Neural progenitor cell (in vitro differentiated cells): ENCODE measurements around the gene ARPC5. TPM values are rescaled to one million over a fixed set of nuclear protein-coding genes. Genes with fewer than 3 reads are reported as not detected.

Experiments
- DNase-seq: peaks from one replicate; pipeline ENCODE4 v3.0.0-alpha.2; 2016; ENCODE audit warnings: low spot score
- H2AFZ ChIP-seq: fragments of 200-600 bp; sonication (generic); replicated peaks from 2 replicates; pipeline ENCODE4 v1.6.1; 2016; ENCODE audit warnings: antibody characterized with exemption
- H3F3A ChIP-seq: fragments of 200-600 bp; sonication (generic); 2 replicates; pipeline ENCODE4 v1.6.1; 2016; ENCODE audit warnings: antibody characterized with exemption, low read depth
- H3K27ac ChIP-seq: fragments of 200-600 bp; sonication (generic); 2 replicates; pipeline ENCODE4 v1.5.1; 2016; ENCODE audit warnings: mild to moderate bottlenecking
- H3K27me3 ChIP-seq: fragments of 200-600 bp; sonication (generic); 2 replicates; pipeline ENCODE4 v1.6.1; 2016; ENCODE audit warnings: mild to moderate bottlenecking, moderate library complexity
- H3K36me3 ChIP-seq: fragments of 200-600 bp; sonication (generic); 2 replicates; pipeline ENCODE4 v1.5.1; 2016
- H3K4me1 ChIP-seq: fragments of 200-600 bp; sonication (generic); 2 replicates; pipeline ENCODE4 v1.6.1; 2016; ENCODE audit warnings: mixed run types
- H3K4me2 ChIP-seq: fragments of 200-600 bp; sonication (generic); 2 replicates; pipeline ENCODE4 v1.6.1; 2016
- H3K4me3 ChIP-seq: fragments of 200-600 bp; sonication (generic); 2 replicates; pipeline ENCODE4 v1.5.1; 2016
- H3K79me2 ChIP-seq: fragments of 200-600 bp; sonication (generic); 2 replicates; pipeline ENCODE4 v1.6.1; 2016; ENCODE audit warnings: low read depth
- H3K9ac ChIP-seq: fragments of 200-600 bp; sonication (generic); 2 replicates; pipeline ENCODE4 v1.6.1; 2016
- H3K9me3 ChIP-seq: fragments of 200-600 bp; sonication (generic); 2 replicates; pipeline ENCODE4 v1.5.1; 2016; ENCODE audit warnings: low read depth
- H4K20me1 ChIP-seq: fragments of 200-600 bp; sonication (generic); 2 replicates; pipeline ENCODE4 v1.6.1; 2016; ENCODE audit warnings: low read depth
- H3K27ac Mint-ChIP-seq: 3 replicates; pipeline ENCODE4 v1.8.0; 2021; ENCODE audit warnings: mixed read lengths
- H3K27me3 Mint-ChIP-seq: 2 replicates; pipeline ENCODE4 v1.8.0; 2022; ENCODE audit warnings: low read depth, mild to moderate bottlenecking, inconsistent platforms, moderate library complexity, mixed read lengths; ENCODE audit not compliant: insufficient read depth
- H3K36me3 Mint-ChIP-seq: 3 replicates; pipeline ENCODE4 v1.8.0; 2021; ENCODE audit warnings: mixed read lengths
- H3K4me1 Mint-ChIP-seq: 3 replicates; pipeline ENCODE4 v1.8.0; 2021; ENCODE audit warnings: mixed read lengths
- H3K4me3 Mint-ChIP-seq: 3 replicates; pipeline ENCODE4 v1.8.0; 2021; ENCODE audit warnings: mild to moderate bottlenecking, moderate library complexity, mixed read lengths
- H3K9me3 Mint-ChIP-seq: 3 replicates; pipeline ENCODE4 v1.8.0; 2020; ENCODE audit warnings: mixed read lengths
- EZH2 ChIP-seq: fragments of 200-600 bp; sonication (generic); IDR thresholded peaks from 2 replicates; pipeline ENCODE4 v1.6.1; 2017; ENCODE audit warnings: antibody characterized with exemption, mild to moderate bottlenecking, moderate library complexity
- EZH2phosphoT487 ChIP-seq: fragments of 200-600 bp; sonication (generic); IDR thresholded peaks from 2 replicates; pipeline ENCODE4 v1.6.1; 2017; ENCODE audit warnings: antibody characterized with exemption
- total RNA-seq: library from RNA; depleted of rRNA; stranded (reverse); fragments of >200 nt; gene quantifications from 2 replicates; pipeline ENCODE4 v1.2.3, GENCODE V29; 2015; ENCODE audit warnings: low replicate concordance
- TF ChIP-seq, protein P1 (sequence below): fragments of 200-600 bp; sonication (generic); IDR thresholded peaks from 2 replicates; pipeline ENCODE4 v1.5.1; 2017; ENCODE audit warnings: antibody characterized with exemption, mild to moderate bottlenecking

The ARPC5 gene
- total RNA-seq, 1 donor from 2014 or later, result 131 TPM

DNA sequence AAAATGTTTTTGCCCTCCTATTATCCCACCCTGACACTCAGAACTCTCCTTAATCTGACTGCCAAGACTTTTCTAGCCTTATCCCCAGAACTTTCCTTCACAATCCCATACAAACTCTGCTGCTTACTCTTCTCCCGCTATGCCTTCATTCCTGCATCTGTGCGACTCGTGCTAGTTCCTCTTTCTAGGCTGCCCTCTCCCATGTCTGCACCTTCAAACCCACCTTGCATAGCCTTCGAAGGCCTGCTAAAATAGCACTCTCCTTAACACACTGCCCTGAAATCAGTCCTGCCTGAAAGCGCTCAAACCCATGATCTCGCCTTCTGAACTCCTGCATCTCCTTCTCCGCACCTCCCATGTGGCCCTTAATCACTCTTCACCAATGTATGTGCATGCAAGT is 42.9 kb downstream of the ARPC5 start:
- Histone ChIP-seq H2AFZ (no peak overlapping the region), H3K4me3 (no peak overlapping the region)

DNA sequence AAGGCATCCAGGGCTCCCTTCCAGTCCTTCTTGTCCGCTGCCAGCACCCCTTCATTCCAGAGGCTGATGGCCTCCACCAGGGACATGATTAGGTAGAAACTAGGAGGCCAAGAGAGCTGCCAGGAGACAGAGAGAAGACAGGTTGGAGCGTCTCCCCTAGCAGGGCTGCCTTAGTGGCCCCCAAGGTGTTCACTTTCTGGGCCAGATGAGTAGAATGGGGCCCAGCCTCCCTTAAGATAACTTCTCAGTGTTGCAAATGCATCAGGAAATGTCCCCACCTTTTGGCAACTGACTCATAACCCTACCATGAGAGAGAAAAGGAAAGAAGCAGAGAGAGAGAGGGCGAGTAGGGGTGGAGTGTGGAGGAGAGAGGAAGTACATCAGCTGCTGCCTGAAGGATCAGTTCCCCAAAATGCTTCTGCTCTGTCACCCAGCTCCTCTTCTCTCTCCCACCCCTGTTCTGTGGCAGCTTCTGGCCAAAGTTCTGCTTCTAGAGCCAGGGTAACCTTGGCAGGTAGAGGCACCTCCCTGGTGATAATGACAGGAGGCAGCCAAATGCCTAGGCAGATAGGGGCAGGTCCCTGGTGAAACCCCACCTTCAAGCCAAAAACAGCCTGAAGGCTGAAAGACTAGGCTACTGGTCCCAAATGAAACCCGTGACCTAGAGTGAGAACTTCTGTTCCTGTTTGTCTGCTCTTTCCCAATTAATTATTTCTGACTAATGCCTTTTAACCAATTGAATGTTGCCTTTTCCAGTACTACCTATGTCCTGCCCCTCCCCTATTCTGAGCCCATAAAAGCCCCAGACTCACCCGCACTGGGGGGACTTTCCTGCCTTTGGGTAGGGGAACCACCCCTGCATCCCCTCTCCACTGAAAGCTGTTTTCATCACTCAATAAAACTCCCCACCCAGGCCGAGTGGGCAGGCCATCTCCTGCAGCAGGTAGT is 45.1 kb downstream of the ARPC5 start, which contains the start of gene NCF2:
TSS of gene NCF2 (minus strand) at position 216 of the 948 bp plus-strand sequence. CDS start at position 86, 130 bp downstream.
- Histone ChIP-seq H3K4me2 (no peak within 1 kb of the TSS), H4K20me1 (no peaks in the 10 kb centered on the region), H3K27ac (no peak within 1 kb of the TSS), H3K4me3 (no peak within 1 kb of the TSS), H3K4me1 (no peaks in the 10 kb centered on the region), H3K27me3 (no peaks in the 10 kb centered on the region), H2AFZ (peak within 1 kb of the TSS; percentile 34), H3K9me3 (no peaks in the 10 kb centered on the region), H3K36me3 (no peaks in the 10 kb centered on the region), H3K79me2 (no peaks in the 10 kb centered on the region), H3F3A (no peaks in the 10 kb centered on the region), H3K9ac (no peak within 1 kb of the TSS)
- no peak for TF ChIP-seq EZH2
- TF ChIP-seq, protein P1, sequence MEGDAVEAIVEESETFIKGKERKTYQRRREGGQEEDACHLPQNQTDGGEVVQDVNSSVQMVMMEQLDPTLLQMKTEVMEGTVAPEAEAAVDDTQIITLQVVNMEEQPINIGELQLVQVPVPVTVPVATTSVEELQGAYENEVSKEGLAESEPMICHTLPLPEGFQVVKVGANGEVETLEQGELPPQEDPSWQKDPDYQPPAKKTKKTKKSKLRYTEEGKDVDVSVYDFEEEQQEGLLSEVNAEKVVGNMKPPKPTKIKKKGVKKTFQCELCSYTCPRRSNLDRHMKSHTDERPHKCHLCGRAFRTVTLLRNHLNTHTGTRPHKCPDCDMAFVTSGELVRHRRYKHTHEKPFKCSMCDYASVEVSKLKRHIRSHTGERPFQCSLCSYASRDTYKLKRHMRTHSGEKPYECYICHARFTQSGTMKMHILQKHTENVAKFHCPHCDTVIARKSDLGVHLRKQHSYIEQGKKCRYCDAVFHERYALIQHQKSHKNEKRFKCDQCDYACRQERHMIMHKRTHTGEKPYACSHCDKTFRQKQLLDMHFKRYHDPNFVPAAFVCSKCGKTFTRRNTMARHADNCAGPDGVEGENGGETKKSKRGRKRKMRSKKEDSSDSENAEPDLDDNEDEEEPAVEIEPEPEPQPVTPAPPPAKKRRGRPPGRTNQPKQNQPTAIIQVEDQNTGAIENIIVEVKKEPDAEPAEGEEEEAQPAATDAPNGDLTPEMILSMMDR, result no peak
- TF ChIP-seq EZH2phosphoT487, result no peak
- no peak within 1 kb of the TSS for H3K4me3 Mint-ChIP-seq
- H3K9me3 Mint-ChIP-seq, result no peaks in the 10 kb centered on the region
- H3K36me3 Mint-ChIP-seq, result no peaks in the 10 kb centered on the region
- no peak for DNase-seq
- peaks cover 18% of the 10 kb centered on the region for H3K4me1 Mint-ChIP-seq
- peaks cover 12% of the 10 kb centered on the region for H3K27me3 Mint-ChIP-seq
- H3K27ac Mint-ChIP-seq, result peak within 1 kb of the TSS; percentile 52

More for the DNA sequence above, 42.9 kb downstream of the ARPC5 start:
- H3K36me3 Mint-ChIP-seq, result no peaks in the 10 kb centered on the region
- H3K9me3 Mint-ChIP-seq, result no peaks in the 10 kb centered on the region
- TF ChIP-seq, protein P1, result no peak
- TF ChIP-seq EZH2phosphoT487, result no peak
- TF ChIP-seq EZH2, result no peak
- Histone ChIP-seq H3K79me2 (no peaks in the 10 kb centered on the region), H3F3A (no peaks in the 10 kb centered on the region), H3K4me1 (no peaks in the 10 kb centered on the region), H3K27me3 (no peaks in the 10 kb centered on the region), H3K9me3 (no peaks in the 10 kb centered on the region), H4K20me1 (no peaks in the 10 kb centered on the region), H3K4me2 (no peak overlapping the region), H3K36me3 (no peaks in the 10 kb centered on the region), H3K9ac (no peak overlapping the region), H3K27ac (no peak overlapping the region)
- DNase-seq, result no peak
- H3K4me1 Mint-ChIP-seq, result peaks cover 18% of the 10 kb centered on the region
- no peak overlapping the region for H3K4me3 Mint-ChIP-seq
- H3K27ac Mint-ChIP-seq, result no peak overlapping the region
- H3K27me3 Mint-ChIP-seq, result peaks cover 12% of the 10 kb centered on the region

DNA sequence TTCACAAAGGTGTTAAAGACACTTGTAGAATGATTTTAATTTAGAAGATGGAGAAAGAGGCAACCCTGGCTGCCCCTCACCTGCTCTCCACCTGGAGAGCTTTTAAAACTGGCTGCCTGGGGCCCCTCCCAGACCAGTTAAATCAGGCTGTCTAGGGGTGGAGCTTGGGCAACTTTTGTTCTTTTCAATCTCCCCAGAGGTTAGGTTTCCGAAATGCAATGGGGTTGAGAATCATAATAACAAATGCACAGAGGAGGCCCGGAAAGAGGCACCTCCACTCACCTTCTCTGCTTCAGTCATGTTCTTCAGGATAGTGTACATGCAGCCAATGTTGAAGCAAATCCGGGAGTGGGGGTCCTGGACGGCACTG is 45.7 kb downstream of the ARPC5 start:
- no peak overlapping the region for H3K27ac ChIP-seq
- H3K9me3 Mint-ChIP-seq, result no peaks in the 10 kb centered on the region
- H3K27ac Mint-ChIP-seq, result no peak overlapping the region
- H3K4me1 ChIP-seq, result no peaks in the 10 kb centered on the region
- peak overlapping the region; percentile 34 for H2AFZ ChIP-seq
- H3K9ac ChIP-seq, result no peak overlapping the region
- H3K9me3 ChIP-seq, result no peaks in the 10 kb centered on the region
- no peaks in the 10 kb centered on the region for H3K79me2 ChIP-seq
- H3K4me2 ChIP-seq, result no peak overlapping the region
- peaks cover 12% of the 10 kb centered on the region for H3K27me3 Mint-ChIP-seq
- no peak overlapping the region for H3K4me3 Mint-ChIP-seq
- DNase-seq, result no peak
- H3K36me3 Mint-ChIP-seq, result no peaks in the 10 kb centered on the region
- no peaks in the 10 kb centered on the region for H4K20me1 ChIP-seq
- H3K27me3 ChIP-seq, result no peaks in the 10 kb centered on the region
- H3K4me3 ChIP-seq, result no peak overlapping the region
- no peaks in the 10 kb centered on the region for H3F3A ChIP-seq
- H3K36me3 ChIP-seq, result no peaks in the 10 kb centered on the region
- TF ChIP-seq EZH2, result no peak
- no peak for TF ChIP-seq EZH2phosphoT487
- TF ChIP-seq, protein P1, result no peak
- peaks cover 21% of the 10 kb centered on the region for H3K4me1 Mint-ChIP-seq
